WTC11 (cell line): ENCODE results near the gene RERG. TPM values are rescaled to one million over a fixed set of nuclear protein-coding genes. Genes with fewer than 3 reads are reported as not detected.

ENCODE experiments used
- ATAC-seq: fragments of 200-7000 bp; cut with Tn5 transposase; 2 replicates; pipeline ENCODE4 v1.10.0; 2021; ENCODE audit warnings: mild to moderate bottlenecking, moderate library complexity
- CTCF ChIA-PET: fragments of 300-600 bp; sonication (Branson Sonifier 250); formaldehyde crosslinking; loops from one replicate; lab custom pipeline; 2021; ENCODE audit warnings: antibody characterized with exemption; lab: Charles Lee
- POLR2A ChIA-PET: fragments of 350-600 bp; sonication (Branson Sonifier 250); formaldehyde crosslinking; loops from one replicate; lab custom pipeline; 2021; ENCODE audit warnings: antibody characterized with exemption; lab: Charles Lee
- DNase-seq: peaks from one replicate; pipeline ENCODE4 v3.0.0; 2021; ENCODE audit warnings: low spot score
- H3K27ac Mint-ChIP-seq: 2 replicates; pipeline ENCODE4 v1.8.0; 2021; ENCODE audit warnings: mixed read lengths
- H3K27me3 Mint-ChIP-seq: 2 replicates; pipeline ENCODE4 v1.8.0; 2021; ENCODE audit warnings: low read depth, mild to moderate bottlenecking, moderate library complexity, mixed read lengths
- H3K36me3 Mint-ChIP-seq: 2 replicates; pipeline ENCODE4 v1.8.0; 2021; ENCODE audit warnings: mixed read lengths
- H3K4me1 Mint-ChIP-seq: 2 replicates; pipeline ENCODE4 v1.8.0; 2022; ENCODE audit warnings: mixed read lengths
- H3K4me3 Mint-ChIP-seq: 2 replicates; pipeline ENCODE4 v1.8.0; 2021; ENCODE audit warnings: mild to moderate bottlenecking, moderate library complexity, mixed read lengths
- H3K9me3 Mint-ChIP-seq: 2 replicates; pipeline ENCODE4 v1.8.0; 2021; ENCODE audit warnings: mixed read lengths
- ELF4 ChIP-seq: sonication (generic); formaldehyde crosslinking; IDR thresholded peaks from 2 replicates; pipeline ENCODE4 v1.8.1; 2022; ENCODE audit warnings: low read depth, mild to moderate bottlenecking, moderate library complexity, missing genetic modification reagents
- FOXP1 ChIP-seq: sonication (generic); formaldehyde crosslinking; IDR thresholded peaks from 2 replicates; pipeline ENCODE4 v1.8.0; 2022; ENCODE audit warnings: missing genetic modification reagents, mild to moderate bottlenecking, moderate library complexity, borderline replicate concordance
- IRF2 ChIP-seq: sonication (generic); formaldehyde crosslinking; IDR thresholded peaks from 2 replicates; pipeline ENCODE4 v1.8.0; 2022; ENCODE audit warnings: low read depth, missing genetic modification reagents, borderline replicate concordance
- JAZF1 ChIP-seq: fragments of 250-450 bp; sonication (Bioruptor Pico); IDR thresholded peaks from 2 replicates; pipeline ENCODE4 v1.9.0; 2021; ENCODE audit warnings: moderate library complexity, mild to moderate bottlenecking, inconsistent platforms
- JUN ChIP-seq: sonication (generic); formaldehyde crosslinking; IDR thresholded peaks from 2 replicates; pipeline ENCODE4 v1.8.0; 2023; ENCODE audit warnings: mild to moderate bottlenecking, missing genetic modification reagents
- NFE2L1 ChIP-seq: sonication (generic); formaldehyde crosslinking; IDR thresholded peaks from 2 replicates; pipeline ENCODE4 v1.8.1; 2023; ENCODE audit warnings: missing genetic modification reagents
- NR1H2 ChIP-seq: sonication (generic); formaldehyde crosslinking; IDR thresholded peaks from 2 replicates; pipeline ENCODE4 v1.9.0; 2021; ENCODE audit warnings: mild to moderate bottlenecking, moderate library complexity, missing genetic modification reagents
- NR2C2 ChIP-seq: sonication (generic); formaldehyde crosslinking; IDR thresholded peaks from 2 replicates; pipeline ENCODE4 v1.8.0; 2022; ENCODE audit warnings: mild to moderate bottlenecking, missing genetic modification reagents
- SOX15 ChIP-seq: fragments of 250-450 bp; sonication (Bioruptor Pico); IDR thresholded peaks from 2 replicates; pipeline ENCODE4 v1.9.0; 2021; ENCODE audit warnings: mild to moderate bottlenecking
- ZBTB21 ChIP-seq: sonication (generic); formaldehyde crosslinking; IDR thresholded peaks from 2 replicates; pipeline ENCODE4 v1.8.1; 2023; ENCODE audit warnings: mild to moderate bottlenecking, missing genetic modification reagents, borderline replicate concordance
- ZNF121 ChIP-seq: sonication (generic); formaldehyde crosslinking; IDR thresholded peaks from 2 replicates; pipeline ENCODE4 v1.8.0; 2023; ENCODE audit warnings: missing genetic modification reagents
- total RNA-seq: library from RNA; stranded (reverse); gene quantifications from 3 replicates; pipeline ENCODE4 v1.2.3, GENCODE V29; 2021
- TF ChIP-seq, protein P1 (sequence below): sonication (generic); formaldehyde crosslinking; IDR thresholded peaks from 2 replicates; pipeline ENCODE4 v1.8.0; 2022; ENCODE audit warnings: mild to moderate bottlenecking, missing genetic modification reagents
- TF ChIP-seq, protein P2 (sequence below): sonication (generic); formaldehyde crosslinking; conservative IDR thresholded peaks from 2 replicates; pipeline ENCODE4 v1.8.1; 2023; ENCODE audit warnings: mild to moderate bottlenecking, low read depth, missing genetic modification reagents, moderate library complexity
- TF ChIP-seq, protein P3 (sequence below): sonication (generic); formaldehyde crosslinking; IDR thresholded peaks from 2 replicates; pipeline ENCODE4 v1.8.0; 2022; ENCODE audit warnings: missing genetic modification reagents
- TF ChIP-seq, protein P4 (sequence below): fragments of 250-450 bp; sonication (Bioruptor Pico); IDR thresholded peaks from 2 replicates; pipeline ENCODE4 v1.9.0; 2021; ENCODE audit warnings: mild to moderate bottlenecking
- TF ChIP-seq, protein P5 (sequence below): fragments of 250-450 bp; sonication (Bioruptor Pico); conservative IDR thresholded peaks from 2 replicates; pipeline ENCODE4 v1.9.0; 2021; ENCODE audit warnings: mild to moderate bottlenecking
- TF ChIP-seq, protein P6 (sequence below): sonication (generic); formaldehyde crosslinking; IDR thresholded peaks from 2 replicates; pipeline ENCODE4 v1.8.1; 2023; ENCODE audit warnings: mild to moderate bottlenecking, missing genetic modification reagents, moderate library complexity
- TF ChIP-seq, protein P7 (sequence below): sonication (generic); formaldehyde crosslinking; IDR thresholded peaks from 2 replicates; pipeline ENCODE4 v1.8.1; 2022; ENCODE audit warnings: mild to moderate bottlenecking, moderate library complexity, missing genetic modification reagents

RERG gene
- total RNA-seq, 1 experiment from 2014 or later, result 0.28 TPM

DNA sequence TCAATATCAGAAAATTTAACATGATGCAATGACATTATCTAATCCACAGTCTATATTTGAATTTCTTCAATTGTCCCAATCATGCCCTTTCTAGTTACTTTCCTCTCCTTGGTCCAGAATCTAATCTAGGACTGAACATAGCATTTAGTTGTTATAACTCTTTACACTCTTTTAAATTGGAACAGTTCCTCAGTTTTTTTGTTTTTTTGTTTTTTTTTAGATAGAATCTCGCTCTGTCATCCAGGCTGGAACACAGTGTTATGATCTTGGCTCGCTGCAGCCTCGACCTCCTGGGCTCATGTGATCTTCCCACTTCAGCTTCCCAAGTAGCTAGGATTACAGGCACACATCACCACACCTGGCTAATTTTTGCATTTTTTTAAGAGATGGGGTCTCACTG, 63.1 kb downstream of the RERG start:
- ATAC-seq, result no peak
- ChIA-PET POLR2A (no interaction called here), CTCF (no interaction called here)
- Mint-ChIP-seq H3K4me3 (no peak overlapping the region), H3K27me3 (no peaks in the 10 kb centered on the region), H3K36me3 (no peaks in the 10 kb centered on the region), H3K9me3 (no peaks in the 10 kb centered on the region), H3K27ac (no peak overlapping the region), H3K4me1 (no peaks in the 10 kb centered on the region; the same call in 1 of the 2 replicates)
- DNase-seq, result no peak
- no peak for TF ChIP-seq FOXP1
- no peak for TF ChIP-seq SOX15 (CRISPR knock-in tag)
- no peak for TF ChIP-seq ZNF121 (CRISPR knock-in tag)
- TF ChIP-seq, protein P1, sequence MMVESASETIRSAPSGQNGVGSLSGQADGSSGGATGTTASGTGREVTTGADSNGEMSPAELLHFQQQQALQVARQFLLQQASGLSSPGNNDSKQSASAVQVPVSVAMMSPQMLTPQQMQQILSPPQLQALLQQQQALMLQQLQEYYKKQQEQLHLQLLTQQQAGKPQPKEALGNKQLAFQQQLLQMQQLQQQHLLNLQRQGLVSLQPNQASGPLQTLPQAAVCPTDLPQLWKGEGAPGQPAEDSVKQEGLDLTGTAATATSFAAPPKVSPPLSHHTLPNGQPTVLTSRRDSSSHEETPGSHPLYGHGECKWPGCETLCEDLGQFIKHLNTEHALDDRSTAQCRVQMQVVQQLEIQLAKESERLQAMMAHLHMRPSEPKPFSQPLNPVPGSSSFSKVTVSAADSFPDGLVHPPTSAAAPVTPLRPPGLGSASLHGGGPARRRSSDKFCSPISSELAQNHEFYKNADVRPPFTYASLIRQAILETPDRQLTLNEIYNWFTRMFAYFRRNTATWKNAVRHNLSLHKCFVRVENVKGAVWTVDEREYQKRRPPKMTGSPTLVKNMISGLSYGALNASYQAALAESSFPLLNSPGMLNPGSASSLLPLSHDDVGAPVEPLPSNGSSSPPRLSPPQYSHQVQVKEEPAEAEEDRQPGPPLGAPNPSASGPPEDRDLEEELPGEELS (CRISPR knock-in tag), result no peak
- TF ChIP-seq, protein P2, sequence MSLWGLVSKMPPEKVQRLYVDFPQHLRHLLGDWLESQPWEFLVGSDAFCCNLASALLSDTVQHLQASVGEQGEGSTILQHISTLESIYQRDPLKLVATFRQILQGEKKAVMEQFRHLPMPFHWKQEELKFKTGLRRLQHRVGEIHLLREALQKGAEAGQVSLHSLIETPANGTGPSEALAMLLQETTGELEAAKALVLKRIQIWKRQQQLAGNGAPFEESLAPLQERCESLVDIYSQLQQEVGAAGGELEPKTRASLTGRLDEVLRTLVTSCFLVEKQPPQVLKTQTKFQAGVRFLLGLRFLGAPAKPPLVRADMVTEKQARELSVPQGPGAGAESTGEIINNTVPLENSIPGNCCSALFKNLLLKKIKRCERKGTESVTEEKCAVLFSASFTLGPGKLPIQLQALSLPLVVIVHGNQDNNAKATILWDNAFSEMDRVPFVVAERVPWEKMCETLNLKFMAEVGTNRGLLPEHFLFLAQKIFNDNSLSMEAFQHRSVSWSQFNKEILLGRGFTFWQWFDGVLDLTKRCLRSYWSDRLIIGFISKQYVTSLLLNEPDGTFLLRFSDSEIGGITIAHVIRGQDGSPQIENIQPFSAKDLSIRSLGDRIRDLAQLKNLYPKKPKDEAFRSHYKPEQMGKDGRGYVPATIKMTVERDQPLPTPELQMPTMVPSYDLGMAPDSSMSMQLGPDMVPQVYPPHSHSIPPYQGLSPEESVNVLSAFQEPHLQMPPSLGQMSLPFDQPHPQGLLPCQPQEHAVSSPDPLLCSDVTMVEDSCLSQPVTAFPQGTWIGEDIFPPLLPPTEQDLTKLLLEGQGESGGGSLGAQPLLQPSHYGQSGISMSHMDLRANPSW, result no peak
- TF ChIP-seq NFE2L1 (CRISPR knock-in tag), result no peak
- TF ChIP-seq JUN (CRISPR knock-in tag), result no peak
- TF ChIP-seq, protein P3, sequence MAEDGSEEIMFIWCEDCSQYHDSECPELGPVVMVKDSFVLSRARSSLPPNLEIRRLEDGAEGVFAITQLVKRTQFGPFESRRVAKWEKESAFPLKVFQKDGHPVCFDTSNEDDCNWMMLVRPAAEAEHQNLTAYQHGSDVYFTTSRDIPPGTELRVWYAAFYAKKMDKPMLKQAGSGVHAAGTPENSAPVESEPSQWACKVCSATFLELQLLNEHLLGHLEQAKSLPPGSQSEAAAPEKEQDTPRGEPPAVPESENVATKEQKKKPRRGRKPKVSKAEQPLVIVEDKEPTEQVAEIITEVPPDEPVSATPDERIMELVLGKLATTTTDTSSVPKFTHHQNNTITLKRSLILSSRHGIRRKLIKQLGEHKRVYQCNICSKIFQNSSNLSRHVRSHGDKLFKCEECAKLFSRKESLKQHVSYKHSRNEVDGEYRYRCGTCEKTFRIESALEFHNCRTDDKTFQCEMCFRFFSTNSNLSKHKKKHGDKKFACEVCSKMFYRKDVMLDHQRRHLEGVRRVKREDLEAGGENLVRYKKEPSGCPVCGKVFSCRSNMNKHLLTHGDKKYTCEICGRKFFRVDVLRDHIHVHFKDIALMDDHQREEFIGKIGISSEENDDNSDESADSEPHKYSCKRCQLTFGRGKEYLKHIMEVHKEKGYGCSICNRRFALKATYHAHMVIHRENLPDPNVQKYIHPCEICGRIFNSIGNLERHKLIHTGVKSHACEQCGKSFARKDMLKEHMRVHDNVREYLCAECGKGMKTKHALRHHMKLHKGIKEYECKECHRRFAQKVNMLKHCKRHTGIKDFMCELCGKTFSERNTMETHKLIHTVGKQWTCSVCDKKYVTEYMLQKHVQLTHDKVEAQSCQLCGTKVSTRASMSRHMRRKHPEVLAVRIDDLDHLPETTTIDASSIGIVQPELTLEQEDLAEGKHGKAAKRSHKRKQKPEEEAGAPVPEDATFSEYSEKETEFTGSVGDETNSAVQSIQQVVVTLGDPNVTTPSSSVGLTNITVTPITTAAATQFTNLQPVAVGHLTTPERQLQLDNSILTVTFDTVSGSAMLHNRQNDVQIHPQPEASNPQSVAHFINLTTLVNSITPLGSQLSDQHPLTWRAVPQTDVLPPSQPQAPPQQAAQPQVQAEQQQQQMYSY (CRISPR knock-in tag), result no peak
- TF ChIP-seq JAZF1 (CRISPR knock-in tag), result no peak
- TF ChIP-seq, protein P4, sequence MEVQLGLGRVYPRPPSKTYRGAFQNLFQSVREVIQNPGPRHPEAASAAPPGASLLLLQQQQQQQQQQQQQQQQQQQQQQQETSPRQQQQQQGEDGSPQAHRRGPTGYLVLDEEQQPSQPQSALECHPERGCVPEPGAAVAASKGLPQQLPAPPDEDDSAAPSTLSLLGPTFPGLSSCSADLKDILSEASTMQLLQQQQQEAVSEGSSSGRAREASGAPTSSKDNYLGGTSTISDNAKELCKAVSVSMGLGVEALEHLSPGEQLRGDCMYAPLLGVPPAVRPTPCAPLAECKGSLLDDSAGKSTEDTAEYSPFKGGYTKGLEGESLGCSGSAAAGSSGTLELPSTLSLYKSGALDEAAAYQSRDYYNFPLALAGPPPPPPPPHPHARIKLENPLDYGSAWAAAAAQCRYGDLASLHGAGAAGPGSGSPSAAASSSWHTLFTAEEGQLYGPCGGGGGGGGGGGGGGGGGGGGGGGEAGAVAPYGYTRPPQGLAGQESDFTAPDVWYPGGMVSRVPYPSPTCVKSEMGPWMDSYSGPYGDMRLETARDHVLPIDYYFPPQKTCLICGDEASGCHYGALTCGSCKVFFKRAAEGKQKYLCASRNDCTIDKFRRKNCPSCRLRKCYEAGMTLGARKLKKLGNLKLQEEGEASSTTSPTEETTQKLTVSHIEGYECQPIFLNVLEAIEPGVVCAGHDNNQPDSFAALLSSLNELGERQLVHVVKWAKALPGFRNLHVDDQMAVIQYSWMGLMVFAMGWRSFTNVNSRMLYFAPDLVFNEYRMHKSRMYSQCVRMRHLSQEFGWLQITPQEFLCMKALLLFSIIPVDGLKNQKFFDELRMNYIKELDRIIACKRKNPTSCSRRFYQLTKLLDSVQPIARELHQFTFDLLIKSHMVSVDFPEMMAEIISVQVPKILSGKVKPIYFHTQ (CRISPR knock-in tag), result no peak
- TF ChIP-seq IRF2, result no peak
- TF ChIP-seq, protein P5, sequence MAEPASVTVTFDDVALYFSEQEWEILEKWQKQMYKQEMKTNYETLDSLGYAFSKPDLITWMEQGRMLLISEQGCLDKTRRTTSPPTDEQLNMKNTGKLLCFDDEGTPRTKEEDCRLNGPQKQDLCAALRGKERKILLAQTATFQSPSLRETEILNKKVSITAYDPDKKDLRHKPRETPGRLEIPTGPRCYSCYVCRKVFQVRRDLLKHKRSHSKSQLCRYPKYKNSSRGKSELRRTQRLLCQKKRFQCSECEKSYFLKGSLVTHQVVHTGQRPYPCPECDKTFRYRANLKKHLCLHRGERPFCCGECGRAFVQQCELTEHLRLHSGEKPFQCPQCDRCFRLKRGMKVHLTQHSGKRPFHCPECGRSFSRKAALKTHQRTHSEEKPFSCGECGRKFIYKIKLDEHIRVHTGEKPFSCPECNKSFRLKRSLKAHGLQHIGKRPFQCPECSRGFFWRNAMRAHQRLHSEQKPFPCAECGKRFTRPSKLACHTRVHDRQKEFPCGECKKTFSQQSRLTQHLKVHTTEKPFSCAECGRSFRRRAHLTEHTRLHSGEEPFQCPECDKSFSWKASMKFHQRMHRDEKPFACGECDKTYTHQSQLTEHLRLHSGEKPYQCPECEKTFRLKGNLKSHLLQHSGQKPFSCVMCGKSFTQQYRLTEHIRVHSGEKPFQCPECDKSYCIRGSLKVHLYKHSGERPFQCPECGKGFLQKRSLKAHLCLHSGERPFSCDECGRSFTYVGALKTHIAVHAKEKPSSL (CRISPR knock-in tag), result no peak
- TF ChIP-seq, protein P6, sequence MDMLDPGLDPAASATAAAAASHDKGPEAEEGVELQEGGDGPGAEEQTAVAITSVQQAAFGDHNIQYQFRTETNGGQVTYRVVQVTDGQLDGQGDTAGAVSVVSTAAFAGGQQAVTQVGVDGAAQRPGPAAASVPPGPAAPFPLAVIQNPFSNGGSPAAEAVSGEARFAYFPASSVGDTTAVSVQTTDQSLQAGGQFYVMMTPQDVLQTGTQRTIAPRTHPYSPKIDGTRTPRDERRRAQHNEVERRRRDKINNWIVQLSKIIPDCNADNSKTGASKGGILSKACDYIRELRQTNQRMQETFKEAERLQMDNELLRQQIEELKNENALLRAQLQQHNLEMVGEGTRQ, result no peak
- no peak for TF ChIP-seq ELF4 (CRISPR knock-in tag)
- no peak for TF ChIP-seq NR1H2
- TF ChIP-seq ZBTB21 (CRISPR knock-in tag), result no peak
- TF ChIP-seq, protein P7, sequence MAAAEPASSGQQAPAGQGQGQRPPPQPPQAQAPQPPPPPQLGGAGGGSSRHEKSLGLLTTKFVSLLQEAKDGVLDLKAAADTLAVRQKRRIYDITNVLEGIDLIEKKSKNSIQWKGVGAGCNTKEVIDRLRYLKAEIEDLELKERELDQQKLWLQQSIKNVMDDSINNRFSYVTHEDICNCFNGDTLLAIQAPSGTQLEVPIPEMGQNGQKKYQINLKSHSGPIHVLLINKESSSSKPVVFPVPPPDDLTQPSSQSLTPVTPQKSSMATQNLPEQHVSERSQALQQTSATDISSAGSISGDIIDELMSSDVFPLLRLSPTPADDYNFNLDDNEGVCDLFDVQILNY, result no peak
- no peak for TF ChIP-seq NR2C2 (CRISPR knock-in tag)
- TF ChIP-seq, all 79 proteins: peak for 0
